KMS-11 (cell line): Measurements from ENCODE around the gene TBC1D13.

ENCODE experiments used
- H2AFZ ChIP-seq: fragments of 200-600 bp; sonication (generic); 2 replicates; pipeline ENCODE4 v1.6.1; 2016; ENCODE audit warnings: antibody characterized with exemption, mixed run types, low read depth
- H3K27ac ChIP-seq: fragments of 200-600 bp; sonication (generic); 2 replicates; pipeline ENCODE4 v1.6.1; 2016; ENCODE audit warnings: mild to moderate bottlenecking, mixed run types
- H3K27me3 ChIP-seq: fragments of 200-600 bp; sonication (generic); 2 replicates; pipeline ENCODE4 v1.6.1; 2017; ENCODE audit warnings: mild to moderate bottlenecking, low read depth, mixed run types, moderate library complexity; ENCODE audit not compliant: insufficient read depth
- H3K36me3 ChIP-seq: fragments of 200-600 bp; sonication (generic); 2 replicates; pipeline ENCODE4 v1.6.1; 2017; ENCODE audit warnings: mild to moderate bottlenecking, mixed run types; ENCODE audit not compliant: insufficient read depth
- H3K4me1 ChIP-seq: fragments of 200-600 bp; sonication (generic); 2 replicates; pipeline ENCODE4 v1.6.1; 2016; ENCODE audit warnings: mild to moderate bottlenecking, low read depth, mixed run types; ENCODE audit not compliant: poor library complexity, severe bottlenecking
- H3K4me2 ChIP-seq: fragments of 200-600 bp; sonication (generic); 2 replicates; pipeline ENCODE4 v1.7.0; 2016; ENCODE audit warnings: mild to moderate bottlenecking, mixed run types
- H3K4me3 ChIP-seq: fragments of 200-600 bp; sonication (generic); IDR thresholded peaks from 2 replicates; pipeline ENCODE4 v1.6.1; 2017; ENCODE audit warnings: low read depth, low read length, mixed read lengths; ENCODE audit not compliant: insufficient read depth
- H3K79me2 ChIP-seq: fragments of 200-600 bp; sonication (generic); 2 replicates; pipeline ENCODE4 v1.6.1; 2016; ENCODE audit warnings: low read depth, mixed run types; ENCODE audit not compliant: insufficient read depth
- H3K9ac ChIP-seq: fragments of 200-600 bp; sonication (generic); 2 replicates; pipeline ENCODE4 v1.6.1; 2016; ENCODE audit warnings: mild to moderate bottlenecking, mixed run types
- H4K20me1 ChIP-seq: fragments of 200-600 bp; sonication (generic); 2 replicates; pipeline ENCODE4 v1.6.1; 2016; ENCODE audit warnings: mild to moderate bottlenecking, mixed run types; ENCODE audit not compliant: insufficient read depth
- CTCF ChIP-seq: fragments of 200-600 bp; sonication (generic); conservative IDR thresholded peaks from 2 replicates; pipeline ENCODE4 v1.6.1; 2017; ENCODE audit warnings: low read depth, mild to moderate bottlenecking, antibody characterized with exemption, low read length, moderate library complexity, mixed read lengths

The TBC1D13 gene

GRCh38 chr9:128820665-128821583 is 33.9 kb downstream of the TBC1D13 start:
- H3K4me2 ChIP-seq: no peak overlapping the region
- no peaks in the 10 kb centered on the region for H4K20me1 ChIP-seq
- TF ChIP-seq CTCF: no peak

DNA sequence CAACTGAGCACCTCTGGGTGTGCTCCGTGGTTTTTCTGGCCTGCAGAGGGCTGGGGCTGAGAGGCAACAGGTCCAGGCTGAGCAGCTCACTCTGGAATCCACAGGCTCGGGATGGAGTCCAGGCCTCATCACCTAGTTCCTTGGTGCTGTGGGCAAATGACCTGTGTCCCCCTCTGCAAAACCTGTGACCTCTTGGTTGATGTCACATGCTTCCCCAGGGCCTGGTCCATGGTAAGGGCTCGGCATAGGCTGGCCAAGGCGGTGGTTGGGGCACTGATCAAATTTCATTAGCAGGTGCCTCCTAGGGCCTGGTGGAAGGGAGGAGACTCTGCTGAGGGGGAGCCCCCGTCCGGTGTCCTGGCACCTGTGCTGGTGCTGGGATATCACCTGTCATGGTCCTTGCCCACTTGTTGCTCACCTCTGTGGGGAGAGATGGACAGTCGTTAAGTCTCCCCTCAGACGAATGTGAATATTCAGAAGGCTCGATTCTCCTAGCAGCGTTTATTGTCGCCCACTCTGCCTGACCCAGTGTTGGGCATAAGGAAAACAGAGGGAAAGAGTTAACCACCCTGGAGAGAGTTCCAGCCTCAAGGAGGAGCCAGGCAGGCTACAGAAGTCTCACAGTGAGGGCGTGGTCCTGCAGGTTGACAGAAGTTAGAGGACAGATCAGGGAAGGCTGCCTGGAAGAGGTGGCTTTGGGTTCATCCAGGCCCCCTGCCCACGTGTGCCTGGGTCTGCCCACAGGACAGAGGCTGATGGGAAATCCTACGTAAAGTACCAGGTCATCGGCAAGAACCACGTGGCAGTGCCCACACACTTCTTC is 34.7 kb downstream of the TBC1D13 start:
- H3K27ac ChIP-seq: no peak overlapping the region

More at GRCh38 chr9:128820665-128821583, 33.9 kb downstream of the TBC1D13 start:
- Histone ChIP-seq H3K9ac (no peak overlapping the region), H3K36me3 (no peaks in the 10 kb centered on the region), H3K79me2 (no peaks in the 10 kb centered on the region), H3K4me1 (peaks cover 13% of the 10 kb centered on the region), H3K27ac (no peak overlapping the region), H3K27me3 (no peaks in the 10 kb centered on the region), H2AFZ (no peak overlapping the region), H3K4me3 (no peak overlapping the region)

GRCh38 chr9:128822407-128823042 is 35.5 kb downstream of the TBC1D13 start:
- Histone ChIP-seq H3K4me1 (peaks cover 11% of the 10 kb centered on the region), H3K36me3 (no peaks in the 10 kb centered on the region; the same call in 1 of the 2 replicates), H3K27me3 (no peaks in the 10 kb centered on the region), H3K9ac (no peak overlapping the region), H3K79me2 (peaks cover 5% of the 10 kb centered on the region; the same call in 1 of the 2 replicates), H3K4me3 (no peak overlapping the region), H3K27ac (no peak overlapping the region), H2AFZ (no peak overlapping the region), H4K20me1 (no peaks in the 10 kb centered on the region), H3K4me2 (no peak overlapping the region)
- TF ChIP-seq CTCF: no peak

More for the DNA sequence above, 34.7 kb downstream of the TBC1D13 start:
- Histone ChIP-seq H3K4me2 (no peak overlapping the region), H3K79me2 (no peaks in the 10 kb centered on the region), H3K27me3 (no peaks in the 10 kb centered on the region), H3K4me1 (peaks cover 13% of the 10 kb centered on the region), H3K9ac (no peak overlapping the region), H4K20me1 (no peaks in the 10 kb centered on the region), H3K36me3 (no peaks in the 10 kb centered on the region; the same call in 1 of the 2 replicates), H3K4me3 (no peak overlapping the region), H2AFZ (no peak overlapping the region)
- no peak for TF ChIP-seq CTCF

DNA sequence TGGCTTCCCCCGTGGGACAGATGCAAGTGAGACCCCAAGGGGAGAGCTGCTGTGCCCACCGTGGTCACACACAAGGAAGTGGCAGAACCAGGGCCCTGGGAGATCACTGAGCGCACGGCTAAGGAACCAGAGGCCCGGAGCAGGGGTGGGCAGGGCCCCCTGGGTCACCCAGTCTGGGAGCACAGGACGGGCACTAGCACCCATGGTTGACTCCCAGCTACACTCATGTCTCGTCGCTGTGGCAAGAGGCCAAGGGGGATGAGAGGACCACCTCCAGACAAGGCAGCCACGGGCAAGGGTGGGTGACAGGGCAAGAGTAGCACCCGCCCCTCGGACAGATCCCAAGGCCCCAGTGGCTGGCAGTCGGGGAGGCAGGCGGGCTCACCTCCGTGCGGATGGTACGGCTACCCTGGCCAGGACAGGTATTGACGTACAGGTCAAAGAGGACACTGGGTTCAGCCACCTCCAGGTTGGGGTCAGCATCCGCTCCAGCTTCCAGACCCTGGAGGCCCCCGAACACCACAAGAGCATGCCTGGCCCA is 36.4 kb downstream of the TBC1D13 start:
- no peaks in the 10 kb centered on the region for H4K20me1 ChIP-seq
- no peak overlapping the region for H3K4me3 ChIP-seq
- no peaks in the 10 kb centered on the region; the same call in 1 of the 2 replicates for H3K36me3 ChIP-seq
- no peak overlapping the region for H3K9ac ChIP-seq
- no peaks in the 10 kb centered on the region for H3K27me3 ChIP-seq
- no peak for TF ChIP-seq CTCF
- H3K4me2 ChIP-seq: no peak overlapping the region
- peaks cover 9% of the 10 kb centered on the region for H3K79me2 ChIP-seq
- H3K4me1 ChIP-seq: peaks cover 8% of the 10 kb centered on the region
- H3K27ac ChIP-seq: no peak overlapping the region
- no peak overlapping the region for H2AFZ ChIP-seq
